Posterior cingulate gyrus (tissue), 11 donors: Measurements from ENCODE around the gene PLXDC2.
"Not testable (repeated sequence)": the region's sequence is repeated elsewhere in the genome, so short reads cannot be mapped to it uniquely, and the experiment has no call there.

Experiments used
- DNase-seq, 10 donors: peaks; one replicate each; pipeline versions ENCODE4 v3.0.0 to v3.0.0-alpha.2; 2020 to 2021; ENCODE audit warnings: mixed read lengths in 3 of 10
- intact Hi-C: fragments of 100-400 bp; cut with DNase I; formaldehyde crosslinking; loops from one replicate; pipeline ENCODE4 v1.15.1; 2023

The PLXDC2 gene

GRCh38 chr10:19816411-19817230 lies at the start of gene PLXDC2:
PLXDC2 (plus strand) TSS chr10:19816432.
- DNase-seq: peak; percentile 33 to 91 (median 56)

GRCh38 chr10:19767876-19768275 lies 48.4 kb upstream of the PLXDC2 start:
- intact Hi-C loops: no loop called here
- no peak for DNase-seq

More at GRCh38 chr10:19816411-19817230, at the start of gene PLXDC2:
- intact Hi-C loops: loop anchor here (5.0 to 10.0 kb wide), 4 partner anchors 136 to 948 kb away; no protein-coding TSS in a partner anchor

GRCh38 chr10:19769826-19770225 lies 46.4 kb upstream of the PLXDC2 start:
- intact Hi-C loops, DNase-seq: not testable (repeated sequence)

GRCh38 chr10:19772972-19773371 lies 43.3 kb upstream of the PLXDC2 start:
- no peak for DNase-seq
- intact Hi-C loops: no loop called here

- intact Hi-C loops: no loop called here
- DNase-seq: no peak
Observed at GRCh38 chr10:19775296-19775695, 40.9 kb upstream of the PLXDC2 start.

- DNase-seq: no peak
- intact Hi-C loops: no loop called here
Observed at GRCh38 chr10:19777806-19778205, 38.4 kb upstream of the PLXDC2 start.

- intact Hi-C loops: no loop called here
- DNase-seq: no peak
Observed at GRCh38 chr10:19778996-19779395, 37.2 kb upstream of the PLXDC2 start.

- DNase-seq: no peak
- intact Hi-C loops: no loop called here
Observed at GRCh38 chr10:19782430-19783089, 33.7 kb upstream of the PLXDC2 start.

- DNase-seq: no peak
- intact Hi-C loops: no loop called here
Observed at GRCh38 chr10:19783721-19784120, 32.5 kb upstream of the PLXDC2 start.

- no peak for DNase-seq
- intact Hi-C loops: loop anchor here (5.0 kb wide), 1 partner anchor 373 kb away; no protein-coding TSS in a partner anchor
Observed at GRCh38 chr10:19785366-19785765, 30.9 kb upstream of the PLXDC2 start.

GRCh38 chr10:19788075-19788686 lies 28.1 kb upstream of the PLXDC2 start:
- DNase-seq: peak in 1 of 10 donors; percentile 18
- intact Hi-C loops: loop anchor here (5.0 kb wide), 1 partner anchor 376 kb away; no protein-coding TSS in a partner anchor

- intact Hi-C loops: loop anchor here (5.0 kb wide), 1 partner anchor 377 kb away; no protein-coding TSS in a partner anchor
Observed at GRCh38 chr10:19788902-19789301, 27.3 kb upstream of the PLXDC2 start.

GRCh38 chr10:19789607-19790006 lies 26.6 kb upstream of the PLXDC2 start:
- intact Hi-C loops: loop anchor here (5.0 kb wide), 1 partner anchor 377 kb away; no protein-coding TSS in a partner anchor
- DNase-seq: no peak

More at GRCh38 chr10:19788902-19789301, 27.3 kb upstream of the PLXDC2 start:
- no peak for DNase-seq

- no peak for DNase-seq
- intact Hi-C loops: no loop called here
Observed at GRCh38 chr10:19791032-19791431, 25.2 kb upstream of the PLXDC2 start.

- intact Hi-C loops: no loop called here
- DNase-seq: no peak
Observed at GRCh38 chr10:19795684-19796083, 20.5 kb upstream of the PLXDC2 start.

- DNase-seq: no peak
- intact Hi-C loops: no loop called here
Observed at GRCh38 chr10:19800161-19800560, 16.1 kb upstream of the PLXDC2 start.

- intact Hi-C loops: no loop called here
- DNase-seq: no peak
Observed at GRCh38 chr10:19801369-19801768, 14.9 kb upstream of the PLXDC2 start.

- intact Hi-C loops: no loop called here
- DNase-seq: no peak
Observed at GRCh38 chr10:19803676-19804075, 12.6 kb upstream of the PLXDC2 start.

- intact Hi-C loops: no loop called here
- DNase-seq: no peak
Observed at GRCh38 chr10:19809481-19809880, 6.8 kb upstream of the PLXDC2 start.

GRCh38 chr10:19811540-19811939 lies 4.7 kb upstream of the PLXDC2 start:
- intact Hi-C loops: loop anchor here (10.0 kb wide), 2 partner anchors 473 to 953 kb away; no protein-coding TSS in a partner anchor
- peak in 5 of 10 donors; percentile 15 to 85 (median 39) for DNase-seq

GRCh38 chr10:19812976-19813375 lies 3.3 kb upstream of the PLXDC2 start:
- intact Hi-C loops: loop anchor here (10.0 kb wide), 2 partner anchors 472 to 952 kb away; no protein-coding TSS in a partner anchor
- no peak for DNase-seq
